SU-DHL-6 (cell line): ENCODE results near the gene CLEC12A.

ENCODE experiments used
- CTCF ChIP-seq: fragments of 200-600 bp; sonication (generic); IDR thresholded peaks from one replicate; pipeline ENCODE4 v1.5.1; 2017; ENCODE audit warnings: antibody characterized with exemption, mild to moderate bottlenecking, low read length, moderate library complexity; ENCODE audit not compliant: insufficient read depth, poor library complexity, severe bottlenecking
- EZH2phosphoT487 ChIP-seq: fragments of 200-600 bp; sonication (generic), shearing (Covaris generic); conservative IDR thresholded peaks from 2 replicates; pipeline ENCODE4 v1.6.1; 2018; ENCODE audit warnings: mild to moderate bottlenecking, antibody characterized with exemption, low read length, moderate library complexity, mixed read lengths

GRCh38 chr12:10016881-10017280, 45.7 kb downstream of the CLEC12A start:
- TF ChIP-seq CTCF (no peak), EZH2phosphoT487 (no peak)
